ENCODE data around the gene TLL2. TPM values are rescaled to one million over a fixed set of nuclear protein-coding genes. Genes with fewer than 3 reads are reported as not detected.

The TLL2 gene
- total and polyA plus RNA-seq, 9 of the 15 experiments (the other 6 are each of a cell fraction or from before 2014, with no cell fraction given), result 0.09 TPM; not detected in 8

DNA sequence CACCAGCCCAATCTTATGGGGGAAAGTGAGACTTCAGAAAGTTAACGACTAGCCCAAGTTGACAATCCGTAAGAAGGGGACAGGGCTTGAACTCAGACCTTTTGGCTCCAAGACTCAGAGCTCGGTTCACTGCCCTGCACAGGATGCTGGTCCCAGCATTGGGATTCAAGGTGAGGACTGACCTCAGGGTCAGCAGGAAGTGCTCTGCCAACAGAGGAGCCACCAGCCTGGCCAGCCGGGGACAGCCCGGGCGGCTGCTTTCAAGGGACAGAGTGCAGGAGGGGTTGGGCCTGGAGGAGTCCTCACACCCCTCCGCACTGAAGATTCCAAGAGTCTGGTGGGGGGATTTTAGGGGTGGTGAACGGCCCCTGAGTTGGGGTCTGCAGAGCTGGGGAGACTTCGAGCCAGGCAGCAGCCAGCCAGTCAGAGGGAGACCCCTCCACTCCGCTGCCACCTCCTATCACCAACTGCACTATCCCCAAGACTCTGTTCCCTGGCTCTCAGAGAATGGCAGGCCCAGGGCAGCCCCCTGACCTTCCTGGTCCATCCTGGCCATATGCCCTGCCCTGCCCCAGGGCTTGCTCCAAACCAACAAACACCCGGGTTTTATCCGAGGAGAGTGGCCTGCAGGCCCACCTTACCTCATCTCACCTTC is 19.7 kb downstream of the TLL2 start (continued):
- TF ChIP-seq, protein P1, sequence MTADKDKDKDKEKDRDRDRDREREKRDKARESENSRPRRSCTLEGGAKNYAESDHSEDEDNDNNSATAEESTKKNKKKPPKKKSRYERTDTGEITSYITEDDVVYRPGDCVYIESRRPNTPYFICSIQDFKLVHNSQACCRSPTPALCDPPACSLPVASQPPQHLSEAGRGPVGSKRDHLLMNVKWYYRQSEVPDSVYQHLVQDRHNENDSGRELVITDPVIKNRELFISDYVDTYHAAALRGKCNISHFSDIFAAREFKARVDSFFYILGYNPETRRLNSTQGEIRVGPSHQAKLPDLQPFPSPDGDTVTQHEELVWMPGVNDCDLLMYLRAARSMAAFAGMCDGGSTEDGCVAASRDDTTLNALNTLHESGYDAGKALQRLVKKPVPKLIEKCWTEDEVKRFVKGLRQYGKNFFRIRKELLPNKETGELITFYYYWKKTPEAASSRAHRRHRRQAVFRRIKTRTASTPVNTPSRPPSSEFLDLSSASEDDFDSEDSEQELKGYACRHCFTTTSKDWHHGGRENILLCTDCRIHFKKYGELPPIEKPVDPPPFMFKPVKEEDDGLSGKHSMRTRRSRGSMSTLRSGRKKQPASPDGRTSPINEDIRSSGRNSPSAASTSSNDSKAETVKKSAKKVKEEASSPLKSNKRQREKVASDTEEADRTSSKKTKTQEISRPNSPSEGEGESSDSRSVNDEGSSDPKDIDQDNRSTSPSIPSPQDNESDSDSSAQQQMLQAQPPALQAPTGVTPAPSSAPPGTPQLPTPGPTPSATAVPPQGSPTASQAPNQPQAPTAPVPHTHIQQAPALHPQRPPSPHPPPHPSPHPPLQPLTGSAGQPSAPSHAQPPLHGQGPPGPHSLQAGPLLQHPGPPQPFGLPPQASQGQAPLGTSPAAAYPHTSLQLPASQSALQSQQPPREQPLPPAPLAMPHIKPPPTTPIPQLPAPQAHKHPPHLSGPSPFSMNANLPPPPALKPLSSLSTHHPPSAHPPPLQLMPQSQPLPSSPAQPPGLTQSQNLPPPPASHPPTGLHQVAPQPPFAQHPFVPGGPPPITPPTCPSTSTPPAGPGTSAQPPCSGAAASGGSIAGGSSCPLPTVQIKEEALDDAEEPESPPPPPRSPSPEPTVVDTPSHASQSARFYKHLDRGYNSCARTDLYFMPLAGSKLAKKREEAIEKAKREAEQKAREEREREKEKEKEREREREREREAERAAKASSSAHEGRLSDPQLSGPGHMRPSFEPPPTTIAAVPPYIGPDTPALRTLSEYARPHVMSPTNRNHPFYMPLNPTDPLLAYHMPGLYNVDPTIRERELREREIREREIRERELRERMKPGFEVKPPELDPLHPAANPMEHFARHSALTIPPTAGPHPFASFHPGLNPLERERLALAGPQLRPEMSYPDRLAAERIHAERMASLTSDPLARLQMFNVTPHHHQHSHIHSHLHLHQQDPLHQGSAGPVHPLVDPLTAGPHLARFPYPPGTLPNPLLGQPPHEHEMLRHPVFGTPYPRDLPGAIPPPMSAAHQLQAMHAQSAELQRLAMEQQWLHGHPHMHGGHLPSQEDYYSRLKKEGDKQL (CRISPR knock-in tag; IDR thresholded peaks at IDR 0.05; ENCODE audit: borderline replicate concordance), result no peak
- no peak for TF ChIP-seq IRF2 (CRISPR knock-in tag; IDR thresholded peaks at IDR 0.05)
- TF ChIP-seq, protein P2, sequence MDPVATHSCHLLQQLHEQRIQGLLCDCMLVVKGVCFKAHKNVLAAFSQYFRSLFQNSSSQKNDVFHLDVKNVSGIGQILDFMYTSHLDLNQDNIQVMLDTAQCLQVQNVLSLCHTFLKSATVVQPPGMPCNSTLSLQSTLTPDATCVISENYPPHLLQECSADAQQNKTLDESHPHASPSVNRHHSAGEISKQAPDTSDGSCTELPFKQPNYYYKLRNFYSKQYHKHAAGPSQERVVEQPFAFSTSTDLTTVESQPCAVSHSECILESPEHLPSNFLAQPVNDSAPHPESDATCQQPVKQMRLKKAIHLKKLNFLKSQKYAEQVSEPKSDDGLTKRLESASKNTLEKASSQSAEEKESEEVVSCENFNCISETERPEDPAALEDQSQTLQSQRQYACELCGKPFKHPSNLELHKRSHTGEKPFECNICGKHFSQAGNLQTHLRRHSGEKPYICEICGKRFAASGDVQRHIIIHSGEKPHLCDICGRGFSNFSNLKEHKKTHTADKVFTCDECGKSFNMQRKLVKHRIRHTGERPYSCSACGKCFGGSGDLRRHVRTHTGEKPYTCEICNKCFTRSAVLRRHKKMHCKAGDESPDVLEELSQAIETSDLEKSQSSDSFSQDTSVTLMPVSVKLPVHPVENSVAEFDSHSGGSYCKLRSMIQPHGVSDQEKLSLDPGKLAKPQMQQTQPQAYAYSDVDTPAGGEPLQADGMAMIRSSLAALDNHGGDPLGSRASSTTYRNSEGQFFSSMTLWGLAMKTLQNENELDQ (CRISPR knock-in tag; IDR thresholded peaks at IDR 0.05; ENCODE audit: borderline replicate concordance), result no peak
- TF ChIP-seq LARP7 (IDR thresholded peaks at IDR 0.05), result no peak
- TF ChIP-seq, protein P3, sequence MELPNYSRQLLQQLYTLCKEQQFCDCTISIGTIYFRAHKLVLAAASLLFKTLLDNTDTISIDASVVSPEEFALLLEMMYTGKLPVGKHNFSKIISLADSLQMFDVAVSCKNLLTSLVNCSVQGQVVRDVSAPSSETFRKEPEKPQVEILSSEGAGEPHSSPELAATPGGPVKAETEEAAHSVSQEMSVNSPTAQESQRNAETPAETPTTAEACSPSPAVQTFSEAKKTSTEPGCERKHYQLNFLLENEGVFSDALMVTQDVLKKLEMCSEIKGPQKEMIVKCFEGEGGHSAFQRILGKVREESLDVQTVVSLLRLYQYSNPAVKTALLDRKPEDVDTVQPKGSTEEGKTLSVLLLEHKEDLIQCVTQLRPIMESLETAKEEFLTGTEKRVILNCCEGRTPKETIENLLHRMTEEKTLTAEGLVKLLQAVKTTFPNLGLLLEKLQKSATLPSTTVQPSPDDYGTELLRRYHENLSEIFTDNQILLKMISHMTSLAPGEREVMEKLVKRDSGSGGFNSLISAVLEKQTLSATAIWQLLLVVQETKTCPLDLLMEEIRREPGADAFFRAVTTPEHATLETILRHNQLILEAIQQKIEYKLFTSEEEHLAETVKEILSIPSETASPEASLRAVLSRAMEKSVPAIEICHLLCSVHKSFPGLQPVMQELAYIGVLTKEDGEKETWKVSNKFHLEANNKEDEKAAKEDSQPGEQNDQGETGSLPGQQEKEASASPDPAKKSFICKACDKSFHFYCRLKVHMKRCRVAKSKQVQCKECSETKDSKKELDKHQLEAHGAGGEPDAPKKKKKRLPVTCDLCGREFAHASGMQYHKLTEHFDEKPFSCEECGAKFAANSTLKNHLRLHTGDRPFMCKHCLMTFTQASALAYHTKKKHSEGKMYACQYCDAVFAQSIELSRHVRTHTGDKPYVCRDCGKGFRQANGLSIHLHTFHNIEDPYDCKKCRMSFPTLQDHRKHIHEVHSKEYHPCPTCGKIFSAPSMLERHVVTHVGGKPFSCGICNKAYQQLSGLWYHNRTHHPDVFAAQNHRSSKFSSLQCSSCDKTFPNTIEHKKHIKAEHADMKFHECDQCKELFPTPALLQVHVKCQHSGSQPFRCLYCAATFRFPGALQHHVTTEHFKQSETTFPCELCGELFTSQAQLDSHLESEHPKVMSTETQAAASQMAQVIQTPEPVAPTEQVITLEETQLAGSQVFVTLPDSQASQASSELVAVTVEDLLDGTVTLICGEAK (IDR thresholded peaks at IDR 0.05), result no peak
- TF ChIP-seq, protein P3 (CRISPR knock-in tag; IDR thresholded peaks at IDR 0.05), result no peak
- no peak for TF ChIP-seq SRSF1 (IDR thresholded peaks at IDR 0.05; ENCODE audit: low read depth, low read length)
- TF ChIP-seq, protein P4, sequence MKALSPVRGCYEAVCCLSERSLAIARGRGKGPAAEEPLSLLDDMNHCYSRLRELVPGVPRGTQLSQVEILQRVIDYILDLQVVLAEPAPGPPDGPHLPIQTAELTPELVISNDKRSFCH (CRISPR knock-in tag; IDR thresholded peaks at IDR 0.05), result no peak
- TF ChIP-seq, protein P4 (tag; IDR thresholded peaks at IDR 0.05), result no peak

Measured in K562 (cell line).